ENCODE measurements around the gene DNHD1.
A peak's percentile ranks its signal among the peaks of the same experiment; 100 is the strongest.

DNHD1 gene

GRCh38 chr11:6596239-6596877 is 99.3 kb downstream of the DNHD1 start:
- DNase-seq, result peak; percentile 9 to 57

- DNase-seq, result no peak
These were observed 101.5 kb downstream of the DNHD1 start for GRCh38 chr11:6598555-6598954.

DNA sequence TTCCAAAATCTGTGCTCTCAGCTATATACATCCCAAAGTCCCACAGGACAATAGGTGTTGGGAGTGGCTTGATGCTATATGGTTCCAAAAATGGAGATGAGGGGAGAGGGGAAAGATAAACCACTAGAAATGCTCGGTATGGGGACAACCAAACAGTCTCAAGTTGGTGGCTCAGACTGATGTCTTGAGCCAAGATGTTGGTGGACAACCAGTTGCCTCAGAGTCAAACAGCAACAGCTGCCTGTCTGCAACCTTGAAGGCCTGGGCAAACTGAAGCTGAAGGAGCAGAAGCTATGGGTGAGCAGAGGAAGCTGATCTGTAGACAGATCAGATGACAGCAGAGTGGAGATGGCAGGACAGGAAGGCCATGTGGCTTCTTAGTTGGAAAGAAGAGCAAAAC is 102.4 kb downstream of the DNHD1 start:
- no peak for DNase-seq

DNA sequence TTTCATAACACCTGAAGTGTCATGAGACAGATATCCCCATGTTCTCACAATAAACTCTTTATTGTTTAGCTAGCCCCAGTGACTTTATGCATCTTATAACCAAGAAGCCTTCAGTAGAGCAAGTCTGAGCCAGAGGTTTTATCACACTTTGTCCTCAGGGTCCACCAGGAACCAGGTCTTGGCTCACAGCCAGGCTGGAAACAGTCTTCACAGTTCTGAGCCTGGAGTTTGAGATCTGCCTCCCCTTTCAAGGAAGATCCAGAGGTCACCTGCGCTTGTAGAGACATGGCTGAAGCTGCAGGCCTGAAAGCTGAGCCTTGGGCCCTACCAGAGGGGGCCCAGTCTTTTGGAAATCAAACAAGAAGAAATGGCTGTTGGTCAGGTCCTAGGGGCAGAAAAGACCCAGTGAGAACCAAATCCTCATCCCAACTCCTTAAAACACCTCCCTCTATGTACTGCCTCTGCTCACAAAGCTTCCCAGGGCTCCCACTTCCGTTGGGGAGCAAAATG is 102.9 kb downstream of the DNHD1 start:
- DNase-seq, result no peak

DNA sequence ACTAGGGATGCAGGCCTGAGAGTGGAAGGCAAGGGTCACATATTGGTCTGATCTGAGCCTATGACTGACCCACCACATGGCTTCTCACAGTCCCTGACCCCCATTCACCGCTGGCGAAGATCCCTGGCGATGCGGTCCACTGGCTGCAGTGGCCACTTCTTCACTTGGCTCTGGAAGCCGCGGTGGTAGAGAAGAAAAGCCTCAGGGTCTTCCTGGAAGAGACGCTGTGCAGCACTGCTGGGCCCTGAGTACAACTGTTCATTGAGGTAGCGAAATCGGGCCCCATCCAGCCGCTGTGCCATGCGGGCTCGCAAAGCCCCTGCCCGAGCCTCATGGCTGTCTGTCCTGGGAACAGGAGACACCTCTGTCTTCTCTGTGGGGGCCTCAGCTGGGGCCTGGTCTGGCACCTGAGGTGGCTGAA is 104.0 kb downstream of the DNHD1 start:
- no peak for DNase-seq

- DNase-seq, result no peak
These were observed 105.2 kb downstream of the DNHD1 start for GRCh38 chr11:6602096-6602940.

DNA sequence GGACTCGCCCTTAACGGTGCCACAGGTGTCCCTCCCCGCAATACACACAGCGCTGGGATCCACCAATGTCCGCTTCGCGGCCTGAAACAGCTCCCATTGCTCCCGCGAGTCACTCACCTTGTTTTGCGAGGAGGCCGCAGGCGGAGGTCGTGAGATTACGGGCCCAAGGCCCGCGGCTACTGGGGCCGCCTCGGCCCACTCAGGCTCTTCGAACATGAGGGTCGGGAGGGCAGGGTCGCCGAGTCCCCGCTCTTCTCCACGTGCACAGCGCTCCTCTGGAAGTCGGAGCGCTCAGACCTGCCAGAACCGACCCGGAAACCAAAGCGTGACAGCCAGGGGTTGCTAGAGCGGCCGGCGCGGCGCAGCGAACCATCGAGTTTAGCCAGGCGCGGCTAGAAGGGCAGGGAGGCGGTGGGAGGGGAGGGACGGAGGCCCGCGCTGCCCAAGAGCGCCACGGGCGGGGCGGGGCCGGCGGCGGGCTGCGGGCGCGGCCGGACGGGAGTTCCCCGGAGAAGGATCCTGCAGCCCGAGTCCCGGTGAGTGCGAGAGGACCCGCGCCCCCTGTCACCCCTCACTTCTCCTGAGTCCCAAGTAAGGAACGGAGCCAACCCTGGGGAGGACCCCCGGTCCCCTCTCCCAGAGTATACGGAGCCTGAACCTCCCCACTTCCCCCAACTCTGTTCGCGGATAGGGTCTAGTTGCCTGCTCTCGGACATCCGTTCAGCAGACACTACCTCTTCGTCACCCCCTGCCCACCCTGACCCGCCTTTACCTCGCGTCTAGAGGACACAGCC is 106.4 kb downstream of the DNHD1 start, which contains the start of the genes ILK and RRP8:
Gene ILK, plus strand, starts transcription at position 488 of the 794 bp plus-strand sequence. CDS start 498 bp downstream, outside the sequence.
Gene RRP8, minus strand, starts transcription at position 330 of the 794 bp plus-strand sequence. Its CDS starts 114 bp downstream, at position 216.
- peak; percentile 56 to 79 for DNase-seq

- peak; percentile 5 to 41 for DNase-seq
These were observed 107.1 kb downstream of the DNHD1 start for GRCh38 chr11:6604081-6604626.

DNA sequence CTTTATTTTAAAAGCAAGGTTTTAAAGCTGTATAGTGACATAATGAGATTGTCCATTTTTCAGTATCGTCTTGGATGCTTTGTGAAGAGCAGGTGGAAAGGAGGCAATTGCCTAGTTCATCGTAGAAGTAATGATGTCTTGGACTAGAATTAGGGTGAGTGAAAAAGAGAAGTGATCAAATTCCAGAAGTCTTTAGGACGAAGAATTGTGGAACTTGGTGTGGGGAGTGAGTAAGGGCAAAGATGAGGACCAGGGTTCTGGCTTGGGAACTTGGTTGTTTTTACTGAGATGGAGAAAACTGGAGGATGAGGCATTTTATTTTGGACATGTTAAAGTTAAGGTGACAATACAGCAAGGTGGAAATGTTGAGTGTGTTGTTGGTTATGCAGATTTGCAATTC is 107.7 kb downstream of the DNHD1 start:
- no peak for DNase-seq

- no peak for DNase-seq
These were observed 109.5 kb downstream of the DNHD1 start for GRCh38 chr11:6606471-6607189.

- no peak for DNase-seq
These were observed 110.2 kb downstream of the DNHD1 start for GRCh38 chr11:6607190-6607795.

DNA sequence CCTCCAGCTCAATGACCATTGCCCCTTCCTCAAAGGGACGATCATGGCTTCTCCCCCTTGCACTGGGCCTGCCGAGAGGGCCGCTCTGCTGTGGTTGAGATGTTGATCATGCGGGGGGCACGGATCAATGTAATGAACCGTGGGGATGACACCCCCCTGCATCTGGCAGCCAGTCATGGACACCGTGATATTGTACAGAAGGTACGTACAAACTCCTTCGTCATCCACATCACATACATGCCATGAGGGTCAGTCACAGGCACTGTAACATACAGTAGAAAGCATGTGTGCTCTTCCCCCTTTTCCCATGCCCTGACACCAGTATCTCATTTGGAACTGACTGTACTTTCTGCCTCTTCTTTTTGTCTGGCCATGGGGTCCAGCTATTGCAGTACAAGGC is 110.9 kb downstream of the DNHD1 start:
- DNase-seq, result no peak

- DNase-seq, result no peak
These were observed 111.8 kb downstream of the DNHD1 start for GRCh38 chr11:6608726-6609501.

- DNase-seq, result no peak
These were observed 112.5 kb downstream of the DNHD1 start for GRCh38 chr11:6609502-6610015.

DNA sequence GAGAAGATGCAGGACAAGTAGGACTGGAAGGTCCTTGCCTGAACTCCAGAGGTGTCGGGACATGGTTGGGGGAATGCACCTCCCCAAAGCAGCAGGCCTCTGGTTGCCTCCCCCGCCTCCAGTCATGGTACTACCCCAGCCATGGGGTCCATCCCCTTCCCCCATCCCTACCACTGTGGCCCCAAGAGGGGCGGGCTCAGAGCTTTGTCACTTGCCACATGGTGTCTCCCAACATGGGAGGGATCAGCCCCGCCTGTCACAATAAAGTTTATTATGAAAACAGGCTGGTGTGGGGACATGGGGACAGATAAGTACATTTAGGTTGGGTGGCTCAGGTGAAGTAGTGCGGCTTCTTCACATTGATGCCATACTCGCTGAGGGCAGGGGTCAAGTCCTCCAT is 113.5 kb downstream of the DNHD1 start:
- DNase-seq, result no peak

DNA sequence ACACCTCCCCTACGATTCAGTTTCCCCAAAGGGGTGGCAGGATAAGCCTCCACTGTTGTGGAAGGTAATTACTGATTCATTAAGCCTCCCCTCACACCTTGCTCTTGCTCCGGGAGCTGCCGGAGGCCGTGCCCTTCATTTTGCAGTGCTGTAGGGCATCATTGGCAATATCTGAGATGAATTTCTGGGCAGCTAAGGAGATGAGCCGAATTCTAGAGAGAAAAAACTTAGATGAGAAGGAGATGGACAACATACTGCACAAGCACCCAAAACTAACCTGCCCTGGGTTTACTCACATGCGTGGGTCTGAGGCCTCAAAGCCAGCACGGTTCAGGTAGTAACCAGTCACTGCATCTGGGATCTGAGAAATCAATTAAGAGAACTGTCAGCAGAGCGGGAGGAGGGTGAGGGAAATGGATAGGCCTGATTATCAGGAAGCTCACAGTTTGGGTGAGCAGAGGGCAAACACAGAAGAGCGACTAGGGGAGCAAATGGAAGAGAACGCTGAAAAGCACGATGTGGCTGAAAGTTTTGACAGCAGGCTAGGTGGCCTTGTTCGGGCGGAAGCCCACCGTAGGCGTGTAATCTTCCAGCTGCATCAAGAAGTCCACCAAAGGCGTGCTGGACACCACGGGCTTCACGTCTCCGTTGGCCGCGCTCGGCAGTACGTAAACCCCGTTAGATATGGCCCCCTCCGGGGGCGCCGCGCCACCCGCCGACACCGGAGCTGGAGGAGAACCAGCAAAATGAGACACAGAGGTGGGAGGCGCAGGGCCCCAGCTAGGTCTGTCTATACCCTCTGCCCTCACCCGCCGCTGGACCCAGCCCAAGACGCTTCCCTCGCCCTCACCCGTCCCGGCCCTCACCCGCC is 114.2 kb downstream of the DNHD1 start:
- no peak for DNase-seq

DNA sequence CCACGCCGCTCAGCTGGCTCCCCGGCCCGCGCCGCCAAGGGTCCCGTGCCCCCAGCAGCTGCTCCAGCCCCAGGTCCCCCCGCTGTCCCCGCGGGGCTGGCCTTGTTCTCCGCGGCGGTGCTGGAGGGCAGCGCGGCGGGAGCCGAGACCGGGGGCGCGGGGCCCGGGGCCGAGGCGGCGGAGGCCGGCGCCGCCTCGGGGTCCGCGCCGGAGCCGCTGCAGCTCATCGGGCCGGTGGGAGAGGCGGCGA is 114.8 kb downstream of the DNHD1 start:
- no peak for DNase-seq

DNA sequence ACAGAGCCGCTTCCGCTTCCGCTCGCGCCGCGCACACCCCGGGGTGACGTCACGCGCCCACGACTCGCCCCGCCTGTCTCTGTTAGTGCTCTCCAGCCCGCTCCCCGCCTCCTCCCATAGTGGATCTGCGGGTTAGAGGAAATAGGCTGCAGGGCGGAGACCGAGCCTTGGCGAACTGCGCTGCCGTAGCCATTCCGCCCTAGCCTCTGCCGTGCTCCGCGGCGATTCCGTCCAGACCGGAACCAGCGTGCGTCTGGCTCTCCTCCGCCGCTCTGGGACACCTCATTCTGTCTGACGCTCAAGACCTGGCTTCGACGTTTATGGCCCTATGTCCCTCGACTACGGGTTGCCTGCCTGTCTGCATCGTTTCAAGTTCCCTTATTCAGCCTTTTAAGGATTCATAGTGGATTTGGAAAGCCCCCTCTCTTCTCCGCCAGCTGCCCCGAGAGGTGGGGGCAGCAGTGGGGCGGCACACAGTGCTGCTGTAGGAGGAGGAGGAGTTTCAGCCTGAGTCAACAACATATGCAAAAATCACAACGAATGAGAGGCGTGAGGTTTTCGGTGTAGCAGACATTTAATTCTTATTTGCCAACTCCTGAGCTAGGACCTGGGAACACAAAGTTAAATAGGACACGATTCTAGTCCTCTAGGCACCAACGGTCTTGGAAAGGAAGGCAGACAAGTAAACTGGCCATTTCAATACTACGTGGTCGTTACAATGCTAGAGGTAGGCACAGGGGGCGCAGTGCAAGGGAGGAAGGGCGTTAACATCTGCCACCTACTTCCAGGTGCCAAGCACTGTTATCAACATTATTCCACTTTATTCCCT is 115.3 kb downstream of the DNHD1 start, which contains the start of gene TAF10:
Gene TAF10, minus strand, starts transcription at position 4 of the 829 bp plus-strand sequence. CDS start 27 bp downstream, outside the sequence.
- peak; percentile 79 to 87 for DNase-seq

GRCh38 chr11:6613496-6613895 is 116.4 kb downstream of the DNHD1 start:
- DNase-seq, result no peak

Data from NCI-H524 (cell line).